GM18526 (cell line): Measurements from ENCODE around the gene ARHGAP44.

Experiments
- POLR2A ChIP-seq: IDR thresholded peaks from 3 replicates; pipeline ENCODE4 v1.6.1; 2011; ENCODE audit not compliant: insufficient read length; ENCODE audit errors: extremely low read depth

ARHGAP44 gene

GRCh38 chr17:13029340-13029739 is 240.0 kb downstream of the ARHGAP44 start:
- no peak for TF ChIP-seq POLR2A

DNA sequence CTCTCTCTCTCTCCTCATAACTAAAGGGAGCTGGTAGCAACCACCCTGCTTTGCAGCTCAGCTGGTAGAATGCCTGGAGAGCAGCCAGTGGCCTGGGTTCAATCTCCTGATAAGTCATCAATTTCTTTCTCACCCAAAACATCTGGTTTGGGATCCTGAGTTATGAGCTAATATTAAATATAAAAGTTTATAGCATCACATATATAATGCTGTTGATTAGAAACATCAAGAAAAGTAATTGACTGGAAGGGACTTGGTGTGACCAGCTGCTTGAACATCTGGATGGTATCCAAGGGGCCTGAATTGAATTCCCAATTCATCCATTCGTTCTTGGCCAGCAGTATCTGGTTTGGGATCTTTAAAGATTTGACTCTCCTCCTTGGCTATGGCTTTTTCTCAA is 240.8 kb downstream of the ARHGAP44 start:
- no peak for TF ChIP-seq POLR2A

GRCh38 chr17:13030459-13031300 is 241.4 kb downstream of the ARHGAP44 start:
- TF ChIP-seq POLR2A: no peak

DNA sequence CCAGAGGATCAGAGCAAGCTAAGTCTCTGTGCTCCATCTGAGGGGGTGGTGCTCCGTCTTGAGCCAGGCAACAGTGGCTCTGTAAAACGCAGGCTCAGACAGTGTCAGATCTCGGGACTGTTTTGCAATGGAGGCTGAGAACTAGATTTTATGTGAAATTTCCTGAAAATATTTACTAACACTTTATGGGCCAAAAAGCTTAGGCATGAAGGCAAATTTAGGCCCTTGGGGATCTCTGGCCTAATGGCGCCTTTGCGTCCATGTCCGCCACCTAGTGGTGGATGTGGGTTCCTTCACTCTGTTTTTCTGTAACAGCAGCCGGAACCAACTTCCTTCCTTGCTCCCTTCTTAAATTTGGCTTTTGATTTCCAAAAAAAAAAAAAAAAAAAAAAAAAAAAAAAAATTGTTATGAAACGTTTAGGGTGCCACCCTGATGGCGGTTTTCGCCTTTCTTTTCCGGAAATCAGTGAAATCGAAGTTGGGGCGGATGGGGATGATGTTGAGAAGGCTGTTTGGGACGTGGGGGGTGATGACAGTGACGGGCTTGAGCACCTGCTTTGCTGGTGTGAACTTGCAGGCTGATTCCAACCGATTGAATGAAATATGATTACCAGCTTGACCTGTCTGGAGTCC is 242.5 kb downstream of the ARHGAP44 start:
- TF ChIP-seq POLR2A: no peak

- no peak for TF ChIP-seq POLR2A
These were observed 246.1 kb downstream of the ARHGAP44 start for GRCh38 chr17:13035420-13035819.

- no peak for TF ChIP-seq POLR2A
These were observed 247.5 kb downstream of the ARHGAP44 start for GRCh38 chr17:13036751-13037150.

DNA sequence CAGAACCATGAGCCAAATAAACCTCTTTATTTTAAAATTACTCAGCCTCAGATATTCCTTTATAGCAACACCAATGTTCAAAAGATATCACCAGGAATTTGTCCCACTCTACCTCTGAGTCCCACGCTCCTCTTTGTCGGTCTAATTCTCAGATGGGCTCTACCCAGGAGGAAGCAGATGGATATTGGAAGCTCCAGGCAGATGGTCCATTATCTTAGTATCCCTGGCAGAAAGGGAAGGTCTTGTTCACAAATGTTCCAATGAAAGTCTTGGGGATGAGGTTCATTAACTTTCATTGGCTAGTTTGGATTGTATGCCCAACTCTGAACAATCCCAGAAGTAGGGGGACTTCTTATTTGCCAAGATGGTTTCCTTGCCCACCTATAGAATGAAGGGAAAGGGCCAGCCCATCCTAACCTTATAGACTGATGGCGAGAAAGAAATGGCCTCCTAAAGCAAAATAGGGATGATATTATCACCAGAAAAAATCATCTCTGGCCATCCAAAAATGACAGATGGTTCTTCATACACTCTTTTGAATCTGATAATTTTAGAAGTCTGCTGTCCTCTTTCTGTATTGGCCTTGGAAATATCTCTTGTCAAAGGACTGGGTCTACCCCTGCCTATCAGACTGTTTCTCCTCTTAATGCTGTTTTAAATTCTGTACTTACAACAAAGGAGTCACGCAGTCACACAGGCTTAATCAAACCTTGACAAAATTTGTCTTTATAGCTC is 249.8 kb downstream of the ARHGAP44 start:
- no peak for TF ChIP-seq POLR2A
